Spinal cord (tissue), 10 donors: Measurements from ENCODE around the gene MGST2. TPM values are rescaled to one million over a fixed set of nuclear protein-coding genes. Genes with fewer than 3 reads are reported as not detected.

Experiments
- DNase-seq, 6 donors: peaks; one replicate each; pipeline versions ENCODE4 v3.0.0 to v3.0.0-alpha.2; 2013 to 2015; ENCODE audit warnings: low spot score in 6 of 6, low read depth in 4 of 6
- H3K27ac ChIP-seq: one replicate; pipeline ENCODE4 v1.5.1; 2013; ENCODE audit warnings: low read depth, low read length, control low read depth
- H3K27me3 ChIP-seq: one replicate; pipeline ENCODE4 v1.6.1; 2013; ENCODE audit warnings: low read length; ENCODE audit not compliant: control insufficient read depth, insufficient read depth
- H3K36me3 ChIP-seq: one replicate; pipeline ENCODE4 v1.6.1; 2013; ENCODE audit warnings: low read length; ENCODE audit not compliant: control insufficient read depth, insufficient read depth
- H3K4me1 ChIP-seq: one replicate; pipeline ENCODE4 v1.6.1; 2013; ENCODE audit warnings: low read length; ENCODE audit not compliant: control insufficient read depth, insufficient read depth
- H3K4me3 ChIP-seq: one replicate; pipeline ENCODE4 v1.5.1; 2013; ENCODE audit warnings: low read depth, low read length, control low read depth
- H3K9me3 ChIP-seq: one replicate; pipeline ENCODE4 v1.6.1; 2013; ENCODE audit warnings: low read length; ENCODE audit not compliant: control insufficient read depth, insufficient read depth
- WGBS: methylation state at CpG from one replicate; pipeline ENCODE4 v1.1.5; 2013; ENCODE audit warnings: missing lambda C conversion rate; ENCODE audit not compliant: insufficient coverage; 5-methylcytosine and 5-hydroxymethylcytosine counted together
- polyA plus RNA-seq, 2 donors: library from polyadenylated mRNA; unstranded; fragments of 120-200 nt; gene quantifications; one replicate each; pipeline ENCODE4 v1.2.1, GENCODE V29; 2013; ENCODE audit not compliant: insufficient read length in 2 of 2
- total RNA-seq, 2 donors: library from RNA; depleted of rRNA in 1 of 2; stranded (reverse); fragments of 120-200 nt in 1 of 2; fragments of >200 nt in 1 of 2; gene quantifications; one replicate each; pipeline versions ENCODE4 v1.2.3 to v1.2.4, GENCODE V29; 2013 to 2014
- donor health status: healthy.

Gene MGST2
- total and polyA plus RNA-seq, 4 donors = 19.3 to 59.4 (median 25.0) TPM

DNA sequence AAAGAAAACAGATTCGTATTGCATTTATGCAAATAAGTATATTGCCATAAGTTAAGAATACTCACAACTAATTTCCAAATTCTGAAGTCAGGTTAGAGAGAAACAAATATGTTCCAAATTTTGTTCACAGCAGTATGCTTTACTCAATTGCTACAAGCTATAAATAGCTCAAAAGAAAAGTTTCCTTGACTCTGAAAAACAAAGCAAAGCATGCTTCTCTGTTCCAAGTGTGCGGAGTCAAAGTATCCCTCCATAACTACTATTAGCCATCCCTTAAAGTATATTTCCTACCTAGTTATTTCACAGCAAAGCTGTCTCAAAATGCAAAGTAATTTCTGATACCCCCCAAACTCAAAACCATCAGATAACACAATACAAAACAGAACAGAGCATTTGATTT lies 47.3 kb downstream of the MGST2 start:
- no peak overlapping the region for H3K4me3 ChIP-seq
- no peak for DNase-seq
- H3K36me3 ChIP-seq = peaks cover 5% of the 10 kb centered on the region
- no peaks in the 10 kb centered on the region for H3K9me3 ChIP-seq
- H3K27me3 ChIP-seq = no peaks in the 10 kb centered on the region
- 67% methylated on average over 1 of the region's 2 CpGs for WGBS
- no peaks in the 10 kb centered on the region for H3K4me1 ChIP-seq
- H3K27ac ChIP-seq = no peak overlapping the region

DNA sequence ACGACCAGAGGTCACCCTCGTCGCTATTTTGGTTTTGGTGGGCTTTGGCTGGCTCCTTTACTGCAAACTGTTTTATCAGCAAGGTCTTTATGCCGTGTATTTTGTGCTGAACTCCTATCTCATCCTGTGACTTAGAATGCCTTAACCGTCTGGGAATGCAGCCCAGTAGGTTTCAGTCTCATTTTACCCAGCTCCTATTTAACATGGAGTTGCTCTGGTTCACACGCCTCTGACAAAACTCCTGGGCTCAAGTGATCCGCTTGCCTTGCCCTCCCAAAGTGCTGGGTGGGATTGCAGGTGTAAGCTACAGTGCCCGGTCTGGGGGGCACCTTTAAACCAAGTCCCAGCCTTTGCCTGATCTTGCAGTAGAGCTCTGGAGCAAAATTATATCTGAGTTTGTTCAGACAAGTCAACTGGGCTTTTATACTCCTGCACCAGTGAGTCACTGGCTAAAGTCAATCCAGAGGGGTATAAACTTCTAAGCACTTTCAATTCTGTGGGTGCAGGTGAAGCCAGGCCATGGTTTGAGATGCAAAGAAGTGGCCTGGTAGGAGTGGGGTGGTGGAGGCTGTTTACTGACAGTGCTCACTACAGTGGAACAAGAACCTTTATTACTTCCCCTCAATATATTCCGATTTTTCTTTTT lies 50.2 kb downstream of the MGST2 start:
- Histone ChIP-seq H3K9me3 (no peaks in the 10 kb centered on the region), H3K4me3 (no peak overlapping the region), H3K36me3 (peaks cover 26% of the 10 kb centered on the region), H3K27ac (no peak overlapping the region), H3K27me3 (no peaks in the 10 kb centered on the region), H3K4me1 (no peaks in the 10 kb centered on the region)
- no peak for DNase-seq
- 92% methylated on average over 8 of the region's 9 CpGs for WGBS

- Histone ChIP-seq H3K9me3 (no peaks in the 10 kb centered on the region), H3K36me3 (peaks cover 26% of the 10 kb centered on the region), H3K4me3 (no peak overlapping the region), H3K4me1 (no peaks in the 10 kb centered on the region), H3K27me3 (no peaks in the 10 kb centered on the region), H3K27ac (no peak overlapping the region)
- 94% methylated on average over 5 of the region's 6 CpGs for WGBS
- DNase-seq = no peak
Observed at GRCh38 chr4:139718358-139718757, 52.7 kb downstream of the MGST2 start.

GRCh38 chr4:139718833-139719232 lies 53.2 kb downstream of the MGST2 start:
- WGBS = 89% methylated on average over 5 of the region's 10 CpGs
- Histone ChIP-seq H3K4me1 (no peaks in the 10 kb centered on the region), H3K36me3 (peaks cover 26% of the 10 kb centered on the region), H3K27me3 (no peaks in the 10 kb centered on the region), H3K27ac (no peak overlapping the region), H3K4me3 (no peak overlapping the region), H3K9me3 (no peaks in the 10 kb centered on the region)
- no peak for DNase-seq

DNA sequence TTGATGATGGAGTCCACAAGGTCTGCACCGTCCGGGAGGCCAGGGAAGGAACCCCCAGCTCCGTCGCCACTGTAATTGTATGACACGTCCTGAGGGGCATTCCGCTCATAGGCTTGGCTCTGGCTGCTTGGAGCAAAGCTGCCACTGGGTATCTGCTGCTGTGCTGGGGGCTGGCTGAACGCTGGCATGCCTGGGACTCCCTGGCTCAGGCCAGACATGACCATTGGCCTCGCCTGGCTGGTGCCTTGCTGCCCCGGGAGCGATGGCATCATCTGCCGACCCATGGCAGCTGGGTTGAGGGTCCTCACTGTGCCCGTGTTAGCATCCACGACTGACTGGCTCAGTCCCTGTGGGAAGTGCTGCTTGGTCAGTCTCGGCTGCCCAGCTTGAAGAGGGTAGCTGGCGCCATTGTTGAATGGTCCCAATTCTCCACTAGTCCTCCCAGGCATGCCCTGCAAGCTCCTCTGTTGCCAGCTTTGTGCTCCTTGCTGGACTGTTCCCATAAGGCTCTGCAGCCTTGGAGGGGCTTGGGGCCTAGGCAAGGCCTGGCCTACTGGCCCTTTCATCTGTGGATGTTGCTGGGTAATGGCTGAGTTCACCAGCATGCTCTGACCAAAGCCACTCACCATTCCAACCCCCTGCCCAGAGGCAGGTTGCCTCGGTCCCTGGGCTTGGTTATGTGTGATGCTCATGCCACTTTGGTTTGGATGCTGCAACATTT lies 53.9 kb downstream of the MGST2 start:
- Histone ChIP-seq H3K27me3 (no peaks in the 10 kb centered on the region), H3K4me3 (no peak overlapping the region), H3K9me3 (no peaks in the 10 kb centered on the region), H3K27ac (no peak overlapping the region), H3K36me3 (peaks cover 26% of the 10 kb centered on the region), H3K4me1 (no peaks in the 10 kb centered on the region)
- 96% methylated on average over 16 of the region's 16 CpGs for WGBS
- DNase-seq = no peak

DNA sequence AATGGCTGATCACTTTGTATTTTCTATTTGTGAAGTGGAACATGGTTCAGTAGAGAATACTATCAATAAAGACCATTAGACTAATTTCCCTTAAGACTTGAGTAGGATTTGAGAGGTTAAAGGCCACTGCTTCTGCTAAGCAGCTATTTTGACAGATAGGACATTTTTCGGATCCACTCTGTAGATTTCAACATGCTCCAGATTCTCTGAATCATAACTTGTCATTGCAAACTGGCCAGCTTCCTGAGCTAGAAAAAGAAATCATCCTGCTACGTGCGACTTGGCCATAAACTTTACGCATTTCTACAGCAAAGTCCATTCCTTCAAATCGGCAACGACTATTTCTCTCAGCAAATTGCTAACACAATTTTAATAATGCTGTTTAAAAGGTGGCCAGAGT lies 55.2 kb downstream of the MGST2 start:
- no peak for DNase-seq
- 90% methylated on average over 4 of the region's 6 CpGs for WGBS

GRCh38 chr4:139721789-139722188 lies 56.2 kb downstream of the MGST2 start:
- Histone ChIP-seq H3K9me3 (no peaks in the 10 kb centered on the region), H3K27ac (no peak overlapping the region), H3K36me3 (peaks cover 26% of the 10 kb centered on the region), H3K27me3 (no peaks in the 10 kb centered on the region), H3K4me3 (no peak overlapping the region), H3K4me1 (no peaks in the 10 kb centered on the region)
- no peak for DNase-seq
- WGBS = 100% methylated on average over 1 of the region's 4 CpGs

More for the DNA sequence above, 55.2 kb downstream of the MGST2 start:
- no peaks in the 10 kb centered on the region for H3K4me1 ChIP-seq
- H3K36me3 ChIP-seq = peaks cover 26% of the 10 kb centered on the region
- no peak overlapping the region for H3K27ac ChIP-seq
- no peak overlapping the region for H3K4me3 ChIP-seq
- no peaks in the 10 kb centered on the region for H3K9me3 ChIP-seq
- H3K27me3 ChIP-seq = no peaks in the 10 kb centered on the region

GRCh38 chr4:139725236-139725635 lies 59.6 kb downstream of the MGST2 start:
- Histone ChIP-seq H3K36me3 (no peaks in the 10 kb centered on the region), H3K9me3 (no peaks in the 10 kb centered on the region), H3K4me1 (no peaks in the 10 kb centered on the region), H3K4me3 (no peak overlapping the region), H3K27me3 (no peaks in the 10 kb centered on the region), H3K27ac (no peak overlapping the region)
- no peak for DNase-seq
- no CpG with 5 or more reads among the region's 2 CpGs for WGBS

- DNase-seq = peak in 1 of 6 donors; percentile 54
Observed at GRCh38 chr4:139726615-139727014, 61.0 kb downstream of the MGST2 start.

GRCh38 chr4:139728146-139728545 lies 62.5 kb downstream of the MGST2 start:
- Histone ChIP-seq H3K4me3 (no peak overlapping the region), H3K9me3 (no peaks in the 10 kb centered on the region)
- WGBS = 95% methylated on average over 3 of the region's 4 CpGs

More at GRCh38 chr4:139726615-139727014, 61.0 kb downstream of the MGST2 start:
- H3K4me1 ChIP-seq = no peaks in the 10 kb centered on the region
- H3K9me3 ChIP-seq = no peaks in the 10 kb centered on the region
- WGBS = no CpG with 5 or more reads among the region's 3 CpGs
- no peak overlapping the region for H3K27ac ChIP-seq
- H3K4me3 ChIP-seq = no peak overlapping the region
- H3K36me3 ChIP-seq = no peaks in the 10 kb centered on the region
- H3K27me3 ChIP-seq = no peaks in the 10 kb centered on the region

More at GRCh38 chr4:139728146-139728545, 62.5 kb downstream of the MGST2 start:
- no peak for DNase-seq
- Histone ChIP-seq H3K4me1 (no peaks in the 10 kb centered on the region), H3K27ac (no peak overlapping the region), H3K36me3 (no peaks in the 10 kb centered on the region), H3K27me3 (no peaks in the 10 kb centered on the region)
